ENCODE data around the gene FRMD1.

The FRMD1 gene

GRCh38 chr6:168078943-168079405 is at the start of gene FRMD1:
FRMD1 (minus strand) TSS chr6:168079212; CDS start chr6:168079094, 118 bp downstream.
- DNase-seq: no peak

DNA sequence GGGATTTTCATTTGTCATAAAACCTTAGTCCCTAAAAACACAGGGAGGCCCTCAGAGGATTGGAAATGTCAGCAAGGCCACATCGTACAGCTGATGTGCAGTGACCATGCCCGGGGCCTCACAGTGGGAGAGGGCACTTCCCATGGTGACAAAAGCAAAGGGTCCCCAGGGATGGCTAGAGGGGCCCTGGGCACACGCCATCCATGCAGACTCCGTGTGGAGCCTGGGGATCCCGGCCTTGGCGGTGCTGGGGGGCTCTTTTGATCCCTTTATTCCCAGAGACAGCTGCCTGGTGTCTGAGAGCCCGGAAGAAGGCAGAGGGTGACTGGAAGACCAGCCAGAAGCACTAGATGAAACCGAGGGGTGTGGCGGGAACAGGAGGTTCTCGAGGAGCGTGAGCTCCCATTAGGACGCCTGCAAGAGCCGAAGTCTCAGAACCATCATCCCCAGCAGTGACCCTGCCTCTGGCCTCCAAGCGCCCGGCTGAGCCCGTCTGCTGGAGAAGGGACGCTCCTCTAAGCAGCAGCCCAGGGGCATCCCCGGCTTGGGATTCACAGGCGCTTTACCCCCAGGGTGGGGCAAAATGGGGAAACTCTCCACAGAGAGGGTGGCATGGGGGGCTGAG is 49.1 kb upstream of the FRMD1 start:
- no peak for DNase-seq

GRCh38 chr6:168127384-168127868 is 48.4 kb upstream of the FRMD1 start:
- no peak for DNase-seq

DNA sequence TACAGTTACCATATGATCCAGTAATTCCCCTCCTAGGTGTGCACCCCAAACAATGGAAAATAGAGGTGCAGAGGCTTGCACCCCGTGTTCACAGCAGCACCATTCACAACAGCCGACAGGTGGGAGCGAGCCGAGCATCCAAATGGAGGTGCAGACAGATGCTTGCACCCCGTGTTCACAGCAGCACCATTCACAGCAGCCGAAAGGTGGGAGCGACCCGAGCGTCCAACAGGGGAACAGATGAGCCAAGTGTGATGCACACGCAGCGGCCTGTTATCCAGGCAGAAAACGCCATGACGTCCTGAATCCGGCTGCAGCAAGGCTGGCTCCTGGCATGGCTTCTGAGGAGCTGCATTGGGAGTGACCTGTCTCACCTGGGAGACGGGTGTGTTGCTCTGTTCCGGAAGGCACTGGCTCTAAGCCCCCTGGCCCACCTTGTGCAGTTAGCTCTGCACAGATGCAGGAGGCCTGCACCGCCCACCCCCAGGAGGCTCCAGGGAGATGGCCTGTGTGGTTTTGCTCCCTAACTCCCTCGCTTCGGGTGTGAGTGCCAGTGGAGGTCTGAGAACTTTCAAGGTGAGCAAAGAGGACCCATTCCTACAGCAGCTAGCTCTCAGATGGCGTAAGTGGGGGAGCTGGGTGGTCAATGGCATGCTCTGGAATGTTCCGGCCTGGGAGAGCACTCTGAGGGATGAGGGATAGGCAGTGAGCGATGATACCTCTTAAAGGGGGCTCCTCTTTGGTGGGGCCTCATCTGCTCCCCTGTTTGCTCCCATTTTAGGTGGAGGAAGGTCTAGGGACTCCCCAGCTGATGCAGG is 47.8 kb upstream of the FRMD1 start:
- no peak for DNase-seq

GRCh38 chr6:168125429-168126001 is 46.5 kb upstream of the FRMD1 start:
- DNase-seq: no peak

GRCh38 chr6:168124921-168125320 is 45.9 kb upstream of the FRMD1 start:
- DNase-seq: no peak

DNA sequence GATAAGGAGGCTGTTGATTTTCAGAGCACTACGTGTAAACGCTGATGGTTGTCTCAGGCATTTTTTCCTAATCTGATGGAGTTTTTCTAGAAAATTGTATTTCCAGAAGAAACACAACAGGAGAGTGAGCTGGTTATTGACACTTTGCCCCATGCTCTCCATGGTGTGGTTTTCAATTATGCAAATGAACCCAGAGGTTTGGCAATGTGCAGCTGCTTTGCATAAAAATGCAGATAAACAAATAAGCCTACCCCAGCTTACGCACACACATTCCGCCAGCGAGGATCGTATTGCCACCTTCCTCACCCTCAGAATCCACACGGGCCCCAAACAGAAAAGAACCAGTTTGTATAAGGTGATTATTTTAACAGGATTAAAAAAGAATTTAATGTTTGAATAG is 45.1 kb upstream of the FRMD1 start:
- DNase-seq: no peak

DNA sequence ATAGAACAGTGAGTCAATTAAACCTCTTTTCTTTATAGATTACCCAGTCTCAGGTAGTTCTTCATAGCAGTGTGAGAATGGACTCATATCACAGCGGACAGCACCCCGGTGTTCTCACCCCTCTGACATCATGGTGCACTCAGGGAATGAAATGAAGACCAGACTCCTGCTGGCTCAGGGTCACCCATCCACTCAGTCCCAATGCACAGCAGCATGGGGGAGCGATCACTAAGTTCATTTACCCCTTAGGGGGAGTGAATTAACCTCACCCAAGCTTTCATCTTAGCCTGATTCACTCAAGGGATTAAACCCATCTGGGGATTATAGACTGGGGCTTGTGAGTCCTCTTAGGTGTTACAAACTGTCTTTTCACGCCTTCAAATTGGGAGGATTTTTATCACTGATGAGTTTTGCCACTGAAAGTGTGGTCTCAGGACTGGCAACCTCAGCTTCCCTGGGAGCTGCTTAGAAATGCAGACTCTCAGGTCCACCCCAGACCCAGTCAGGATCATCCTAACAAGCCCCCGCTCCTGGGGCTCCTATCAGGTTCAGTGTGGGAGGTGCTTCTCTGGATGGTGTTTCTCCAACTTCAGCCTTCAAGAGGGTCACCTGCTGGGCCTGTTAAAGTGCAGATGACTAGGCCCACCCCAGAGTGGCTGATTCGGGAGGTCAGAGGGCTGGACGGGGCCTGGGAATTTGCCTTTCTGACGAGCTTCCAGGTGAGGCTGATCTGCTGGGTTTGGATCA is 44.3 kb upstream of the FRMD1 start:
- DNase-seq: no peak

GRCh38 chr6:168122521-168122920 is 43.5 kb upstream of the FRMD1 start:
- no peak for DNase-seq

DNA sequence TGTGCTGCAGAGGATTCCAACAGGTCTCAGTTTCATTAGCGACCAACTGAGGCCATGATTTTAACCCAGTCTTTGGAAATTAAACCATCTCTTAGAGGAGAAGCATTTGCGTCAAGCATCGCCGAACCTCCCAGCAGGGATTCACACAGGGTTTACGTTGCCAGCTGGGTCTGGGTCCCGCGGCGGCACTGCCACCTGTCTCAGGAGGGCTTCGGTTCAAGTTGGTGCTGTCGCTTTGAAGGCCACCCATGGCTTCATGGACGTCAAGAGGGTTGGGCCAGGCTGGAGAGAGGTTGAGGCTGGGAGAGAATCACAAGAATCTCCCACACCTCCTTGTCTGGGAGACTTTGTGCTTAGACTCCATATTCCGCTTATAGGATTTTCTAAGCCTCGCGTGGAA is 43.0 kb upstream of the FRMD1 start:
- no peak for DNase-seq

DNA sequence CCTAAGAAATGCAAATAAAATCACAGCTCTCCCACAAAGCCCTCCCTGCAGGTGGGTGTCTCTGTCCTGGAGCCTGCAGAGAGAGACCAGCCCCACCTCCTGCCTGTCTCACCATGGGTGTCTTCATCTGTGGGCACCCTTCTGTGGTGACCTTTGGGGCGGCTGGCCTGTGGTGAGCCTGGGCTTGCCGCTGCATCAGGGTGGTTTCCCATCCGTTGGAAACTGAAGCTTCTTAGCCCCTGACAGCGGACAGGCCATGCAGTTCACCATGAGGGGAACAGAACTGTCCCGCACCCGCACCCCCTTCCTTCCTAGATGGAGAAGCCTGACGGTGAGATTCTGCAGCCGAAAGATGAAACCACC is 42.3 kb upstream of the FRMD1 start:
- DNase-seq: no peak

DNA sequence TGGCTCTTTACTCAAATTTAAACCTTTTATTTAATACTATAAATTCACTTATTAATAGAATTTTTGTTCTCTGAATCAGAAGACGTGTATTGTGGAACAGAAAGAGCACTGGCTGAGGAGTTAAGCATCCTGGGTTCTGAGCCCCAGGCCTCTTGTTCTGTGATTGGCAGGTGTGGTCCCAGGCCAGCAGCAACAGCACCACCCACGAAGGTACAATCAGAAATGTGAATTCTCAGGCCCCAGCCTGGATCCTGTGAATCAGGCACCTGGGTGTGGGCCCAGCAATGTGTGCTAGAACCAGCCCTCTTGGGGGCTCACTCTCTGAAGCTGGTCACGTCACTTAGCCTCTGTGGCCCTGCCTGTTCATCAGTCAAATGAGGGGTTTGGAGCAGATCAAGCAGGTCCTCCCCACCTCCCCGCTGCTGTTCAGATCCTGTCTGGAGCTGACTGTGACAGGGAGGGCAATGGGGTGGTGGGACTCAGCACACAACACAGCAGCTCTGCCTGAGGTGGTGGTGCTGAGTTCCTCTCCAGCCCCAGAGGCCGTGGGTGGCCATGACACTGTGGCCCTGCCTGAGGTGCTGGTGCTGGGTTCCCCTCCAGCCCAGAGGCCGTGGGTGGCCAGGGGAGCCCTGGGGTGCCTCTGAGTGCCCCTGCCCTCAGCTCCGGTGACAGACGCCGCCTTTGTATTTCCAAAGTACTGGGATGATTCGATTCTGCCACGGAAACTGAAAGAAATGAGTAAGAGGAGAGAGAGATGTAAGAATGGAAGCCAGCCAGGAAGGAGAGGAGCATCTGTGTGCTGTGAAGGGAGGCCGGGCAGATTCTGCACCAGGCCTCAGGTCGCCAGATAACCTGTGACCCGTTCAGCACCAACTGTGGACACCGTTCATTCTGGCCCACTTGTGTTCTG is 41.6 kb upstream of the FRMD1 start:
- DNase-seq: no peak

DNA sequence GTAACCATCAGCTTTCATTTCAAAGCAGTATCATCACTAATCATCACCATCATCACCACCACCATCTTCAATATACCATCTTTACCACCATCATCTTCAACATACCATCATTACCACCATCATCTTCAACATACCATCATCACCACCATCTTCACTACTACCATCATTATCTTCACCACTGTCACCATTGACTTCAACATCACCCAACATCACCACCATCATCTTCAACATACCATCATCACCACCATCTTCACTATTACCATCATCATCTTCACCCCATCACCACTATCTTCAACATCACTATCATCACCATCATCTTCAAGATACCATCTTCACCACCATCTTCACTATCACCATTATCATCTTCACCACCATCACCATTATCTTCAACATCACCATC is 40.5 kb upstream of the FRMD1 start:
- DNase-seq: no peak

DNA sequence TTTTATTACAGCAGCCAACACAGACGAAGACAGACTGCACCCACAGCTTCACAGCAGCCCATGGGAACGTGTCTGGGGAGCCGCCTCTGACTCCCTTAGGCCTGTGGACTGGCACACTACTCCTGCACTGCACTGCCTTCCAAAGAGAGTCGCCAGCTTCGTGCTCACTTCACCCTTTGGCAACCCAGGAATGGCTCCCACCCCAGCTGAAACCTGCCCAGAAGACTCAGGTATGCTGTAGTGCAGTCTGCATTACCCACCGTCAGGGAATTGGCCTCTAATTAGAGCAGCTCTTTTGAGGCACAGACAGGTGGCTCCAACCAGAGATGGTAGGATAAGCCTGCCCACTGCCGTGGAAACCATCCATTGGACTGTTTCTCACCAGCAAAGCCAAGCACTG is 39.9 kb upstream of the FRMD1 start:
- DNase-seq: no peak

DNA sequence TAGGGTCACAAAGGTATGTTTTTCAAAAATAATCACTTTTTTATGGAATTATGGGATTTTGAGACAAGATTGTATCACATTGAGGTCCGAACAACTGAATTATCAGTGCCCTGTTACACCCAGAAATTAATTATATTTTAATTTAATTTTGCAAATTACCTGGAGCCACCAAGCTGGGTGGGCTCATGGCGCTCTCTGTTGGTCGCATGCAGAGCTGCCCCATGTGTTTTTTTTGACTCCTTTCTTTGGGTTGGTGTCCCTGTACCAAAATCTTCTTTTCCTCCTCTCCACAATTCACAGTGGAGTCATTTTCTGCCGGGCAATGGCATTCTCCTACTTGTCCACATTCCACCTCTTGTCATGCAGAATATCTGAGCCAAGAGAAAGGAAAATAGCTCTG is 38.9 kb upstream of the FRMD1 start:
- DNase-seq: peak; percentile 16

DNA sequence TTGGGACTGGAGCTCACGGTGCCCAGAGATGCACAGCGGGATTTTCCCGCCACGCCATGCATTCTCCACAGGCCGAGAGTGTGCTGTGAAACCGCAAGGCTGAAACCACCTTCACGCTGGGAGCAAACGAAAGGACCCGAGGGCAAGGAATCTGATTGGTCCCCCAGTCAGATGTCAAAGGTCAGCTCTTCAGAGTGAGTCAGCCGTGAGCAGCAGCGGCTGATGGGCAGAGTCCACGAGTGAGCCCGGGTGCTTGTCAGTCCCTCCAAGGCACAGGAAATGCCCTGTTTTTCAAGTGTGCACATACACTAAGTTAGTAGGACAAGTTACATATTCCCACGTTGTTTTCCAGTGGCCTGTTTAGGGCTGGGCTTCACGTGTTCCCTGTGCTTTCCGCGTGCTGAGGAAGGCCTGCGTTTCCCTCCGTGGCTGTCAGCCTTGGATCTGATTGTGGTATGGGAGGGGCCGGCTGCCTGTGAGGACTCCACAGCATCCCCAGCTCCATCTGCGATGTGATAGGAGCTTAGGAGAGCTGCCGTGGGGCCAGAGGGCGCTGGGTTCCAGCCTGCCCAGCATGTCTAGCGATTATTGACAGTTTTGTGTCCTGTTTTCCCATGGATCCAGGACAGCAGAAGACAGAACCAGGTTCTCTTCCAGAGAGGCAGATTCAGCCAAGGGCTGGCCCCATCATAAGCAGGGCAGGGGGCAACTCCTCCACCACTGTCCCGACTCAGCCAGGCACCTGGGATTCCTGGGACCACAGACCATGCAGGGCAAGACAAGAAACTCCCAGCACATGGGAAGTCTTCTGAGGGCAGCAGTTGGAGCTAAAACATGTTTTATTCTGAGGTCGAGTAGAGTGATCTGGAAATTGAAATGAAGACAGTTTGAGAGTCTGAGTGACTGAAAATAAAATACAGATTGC is 38.2 kb upstream of the FRMD1 start:
- no peak for DNase-seq

GRCh38 chr6:168116438-168116974 is 37.5 kb upstream of the FRMD1 start:
- DNase-seq: no peak

GRCh38 chr6:168115748-168116437 is 36.9 kb upstream of the FRMD1 start:
- no peak for DNase-seq

DNA sequence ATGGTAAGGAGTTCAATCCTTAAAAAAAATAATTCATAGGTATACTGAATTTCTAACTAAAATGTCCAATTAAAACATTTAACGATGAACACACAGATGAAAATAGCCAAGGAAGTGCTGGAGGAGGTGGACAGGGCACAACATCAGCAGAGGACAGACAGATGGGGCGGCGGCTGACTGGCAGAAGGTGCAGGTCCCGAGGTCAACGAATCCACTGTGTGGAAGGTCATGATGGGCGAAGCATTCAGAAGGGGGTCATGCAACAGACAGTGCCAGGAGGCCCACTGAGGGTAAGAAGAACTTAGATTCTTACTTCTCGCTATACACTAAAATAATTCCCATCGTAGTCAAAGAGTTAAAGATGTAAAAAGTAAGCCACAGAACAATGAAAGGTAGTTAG is 34.2 kb upstream of the FRMD1 start:
- DNase-seq: no peak

GRCh38 chr6:168111911-168112310 is 32.9 kb upstream of the FRMD1 start:
- DNase-seq: no peak

Data from hematopoietic multipotent progenitor cell treated with erythropoietin and hydrocortisone succinate and interleukin-3 and kit ligand, for 4 days (in vitro differentiated cells).